ENCODE results near the gene NUDT19. TPM values are rescaled to one million over a fixed set of nuclear protein-coding genes. Genes with fewer than 3 reads are reported as not detected.
A peak's percentile ranks its signal among the peaks of the same experiment; 100 is the strongest.
"Not testable (repeated sequence)": the region's sequence is repeated elsewhere in the genome, so short reads cannot be mapped to it uniquely, and the experiment has no call there.

NUDT19 gene
- total RNA-seq, 1 experiment from 2014 or later = 21.0 TPM

- Histone ChIP-seq H3K9me3 (replicated peaks) (no peaks in the 10 kb centered on the region), H3K36me3 (no peaks in the 10 kb centered on the region), H3K4me1 (peaks cover 3% of the 10 kb centered on the region), H3K27ac (no peak overlapping the region), H3K4me3 (no peak overlapping the region), H3K27me3 (no peaks in the 10 kb centered on the region)
- DNase-seq = no peak
Measured at GRCh38 chr19:32687681-32688080, 3.9 kb upstream of the NUDT19 start.

DNA sequence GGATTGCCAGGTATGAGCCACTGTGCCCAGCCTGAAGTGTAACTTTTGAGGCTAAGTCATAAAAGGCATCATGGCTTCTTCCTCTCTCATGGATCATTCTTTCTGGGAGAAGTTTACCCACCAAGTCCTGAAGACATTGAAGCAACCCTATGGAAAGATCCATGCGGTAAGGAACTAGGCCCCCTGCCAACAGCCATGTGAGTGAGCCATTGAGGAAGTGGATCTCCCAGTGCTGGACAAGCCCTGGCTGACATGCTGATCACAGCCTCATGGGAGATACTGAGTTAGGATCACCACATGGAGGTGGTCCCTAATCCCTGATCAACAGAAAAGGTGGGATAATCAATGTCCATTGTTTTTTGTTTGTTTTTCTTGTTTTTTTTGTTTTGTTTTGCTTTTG lies 3.3 kb upstream of the NUDT19 start:
- H3K27ac ChIP-seq = no peak overlapping the region
- H3K4me3 ChIP-seq = no peak overlapping the region
- no peak for DNase-seq
- no peaks in the 10 kb centered on the region for H3K27me3 ChIP-seq
- no peaks in the 10 kb centered on the region for H3K36me3 ChIP-seq
- no peaks in the 10 kb centered on the region for H3K9me3 ChIP-seq (replicated peaks)
- peaks cover 3% of the 10 kb centered on the region for H3K4me1 ChIP-seq

GRCh38 chr19:32691952-32692726 lies 518 bp downstream of the NUDT19 start:
- no peaks in the 10 kb centered on the region for H3K9me3 ChIP-seq (replicated peaks)
- DNase-seq = peak; percentile 65 to 67
- no peaks in the 10 kb centered on the region for H3K27me3 ChIP-seq

GRCh38 chr19:32692727-32693061 lies 1.1 kb downstream of the NUDT19 start:
- Histone ChIP-seq H3K4me3 (peak overlapping the region; percentile 68), H3K27me3 (no peaks in the 10 kb centered on the region), H3K36me3 (peaks cover 11% of the 10 kb centered on the region; the same call in 1 of the 2 replicates), H3K4me1 (peaks cover 3% of the 10 kb centered on the region), H3K9me3 (replicated peaks) (no peaks in the 10 kb centered on the region), H3K27ac (peak overlapping the region; percentile 60)
- peak in 1 of 2 experiments; percentile 37 for DNase-seq

More at GRCh38 chr19:32691952-32692726, 518 bp downstream of the NUDT19 start:
- Histone ChIP-seq H3K4me1 (peaks cover 3% of the 10 kb centered on the region), H3K36me3 (peaks cover 7% of the 10 kb centered on the region; the same call in 1 of the 2 replicates), H3K27ac (peak overlapping the region; percentile 60), H3K4me3 (peak overlapping the region; percentile 68)

DNA sequence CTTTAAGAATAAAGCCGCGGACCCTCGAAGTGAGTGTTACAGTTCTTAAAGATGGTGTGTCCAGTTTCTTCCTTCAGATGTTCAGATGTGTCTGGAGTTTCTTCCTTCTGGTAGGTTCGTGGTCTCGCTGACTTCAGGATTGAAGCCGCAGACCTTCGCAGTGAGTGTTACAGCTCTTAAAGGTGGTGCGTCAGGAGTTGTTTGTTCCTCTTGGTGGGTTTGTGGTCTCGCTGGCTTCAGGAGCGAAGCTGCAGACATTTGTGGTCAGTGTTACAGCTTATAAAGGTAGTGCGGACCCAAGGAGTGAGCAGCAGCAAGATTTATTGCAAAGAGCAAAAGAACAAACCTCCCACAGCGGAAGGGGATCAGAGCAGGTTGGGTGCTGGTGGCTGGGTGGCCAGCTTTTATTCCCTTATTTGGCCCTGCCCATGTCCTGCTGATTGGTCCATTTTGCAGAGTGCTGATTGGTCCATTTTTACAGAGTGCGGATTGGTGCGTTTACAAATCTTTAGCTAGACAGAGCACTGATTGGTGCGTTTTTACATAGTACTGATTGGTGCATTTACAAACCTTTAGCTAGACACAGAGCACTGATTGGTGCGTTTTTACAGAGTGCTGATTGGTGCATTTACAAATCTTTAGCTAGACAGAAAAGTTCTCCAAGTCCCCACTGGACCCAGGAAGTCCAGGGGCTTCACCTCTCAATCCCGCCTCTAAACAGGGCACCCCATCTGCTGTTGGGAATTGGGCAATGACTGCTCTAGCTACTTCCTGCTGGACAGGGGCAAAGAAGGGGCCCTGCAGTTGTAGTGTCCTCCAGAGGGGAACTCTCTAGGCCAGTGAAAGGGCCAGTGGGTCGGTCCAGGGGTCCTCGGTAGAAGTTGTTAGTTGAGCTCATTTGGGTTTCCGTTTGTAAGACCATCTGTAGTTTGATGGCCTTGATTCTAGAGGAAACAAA lies 1.8 kb downstream of the NUDT19 start:
- peaks cover 15% of the 10 kb centered on the region for H3K36me3 ChIP-seq
- not testable (repeated sequence) for H3K4me1 ChIP-seq; H3K9me3 ChIP-seq (replicated peaks); H3K27ac ChIP-seq; H3K27me3 ChIP-seq
- peak; percentile 30 to 38 for DNase-seq
- H3K4me3 ChIP-seq = peak overlapping the region; percentile 68

- H3K9me3 ChIP-seq (replicated peaks); H3K4me1 ChIP-seq; H3K27me3 ChIP-seq; DNase-seq; H3K4me3 ChIP-seq; H3K27ac ChIP-seq: not testable (repeated sequence)
- peaks cover 22% of the 10 kb centered on the region for H3K36me3 ChIP-seq
Measured at GRCh38 chr19:32694316-32694715, 2.7 kb downstream of the NUDT19 start.

DNA sequence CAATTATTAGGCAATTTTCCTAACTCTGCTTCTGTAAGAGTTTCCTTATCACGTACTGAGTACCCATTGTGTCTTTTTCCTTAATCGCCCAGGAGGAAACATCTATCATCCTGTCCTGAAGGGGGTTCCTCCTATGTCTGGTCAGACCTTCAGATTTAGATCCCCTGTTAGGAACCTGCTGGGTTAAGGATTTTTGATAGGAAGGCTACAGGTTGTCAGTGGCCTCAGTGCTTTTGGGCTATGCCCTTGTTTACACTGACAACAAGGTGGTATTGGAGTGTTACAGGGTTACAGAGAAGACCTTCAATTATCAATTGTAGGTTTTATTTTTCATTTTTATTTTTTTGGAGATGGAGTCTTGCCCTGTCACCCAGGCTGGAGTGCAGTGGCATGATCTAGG lies 3.2 kb downstream of the NUDT19 start:
- not testable (repeated sequence) for H3K27me3 ChIP-seq

DNA sequence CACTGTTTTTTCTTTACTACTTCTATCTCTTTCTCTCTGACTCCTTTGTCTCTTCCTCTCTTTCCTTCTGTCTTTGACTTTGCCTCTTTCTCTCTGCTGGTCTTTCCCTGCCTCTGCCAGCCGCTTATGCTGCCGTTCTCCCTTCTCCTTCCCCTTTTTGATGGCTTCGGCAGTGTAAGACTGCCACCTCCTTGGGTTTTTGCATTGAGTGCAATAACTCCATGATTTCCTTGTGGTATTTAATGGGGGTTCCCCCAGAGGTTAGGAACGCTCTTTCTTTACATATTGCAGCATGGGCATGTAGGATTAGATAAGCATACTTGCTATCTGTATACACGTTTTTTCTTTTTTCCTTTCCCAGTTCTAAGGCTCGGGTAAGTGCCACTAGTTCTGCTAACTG lies 3.9 kb downstream of the NUDT19 start:
- not testable (repeated sequence) for H3K4me3 ChIP-seq; H3K27me3 ChIP-seq; H3K4me1 ChIP-seq; H3K9me3 ChIP-seq (replicated peaks); H3K27ac ChIP-seq; DNase-seq
- H3K36me3 ChIP-seq = peaks cover 32% of the 10 kb centered on the region

More for the DNA sequence above, 3.2 kb downstream of the NUDT19 start:
- not testable (repeated sequence) for H3K4me3 ChIP-seq; DNase-seq; H3K9me3 ChIP-seq (replicated peaks); H3K27ac ChIP-seq; H3K4me1 ChIP-seq
- H3K36me3 ChIP-seq = peaks cover 25% of the 10 kb centered on the region

GRCh38 chr19:32696771-32697170 lies 5.2 kb downstream of the NUDT19 start:
- H3K4me1 ChIP-seq; H3K4me3 ChIP-seq; H3K27me3 ChIP-seq; H3K27ac ChIP-seq; H3K9me3 ChIP-seq (replicated peaks); DNase-seq: not testable (repeated sequence)
- peaks cover 40% of the 10 kb centered on the region for H3K36me3 ChIP-seq

DNA sequence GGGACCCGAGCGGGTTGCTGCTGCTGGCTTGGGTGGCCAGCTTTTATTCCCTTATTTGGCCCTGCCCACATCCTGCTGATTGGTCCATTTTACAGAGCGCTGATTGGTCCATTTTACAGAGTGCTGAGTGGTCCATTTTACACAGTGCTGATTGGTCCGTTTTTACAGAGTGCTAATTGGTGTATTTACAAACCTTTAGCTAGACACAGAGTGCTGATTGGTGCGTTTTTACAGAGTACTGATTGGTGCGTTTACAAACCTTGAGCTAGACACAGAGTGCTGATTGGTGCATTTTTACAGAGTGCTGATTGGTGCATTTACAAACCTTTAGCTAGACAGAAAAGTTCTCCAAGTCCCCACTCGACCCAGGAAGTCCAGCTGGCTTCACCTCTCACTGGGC lies 8.5 kb downstream of the NUDT19 start:
- not testable (repeated sequence) for H3K9me3 ChIP-seq (replicated peaks); H3K27ac ChIP-seq; DNase-seq; H3K4me1 ChIP-seq; H3K27me3 ChIP-seq; H3K4me3 ChIP-seq
- H3K36me3 ChIP-seq = peaks cover 56% of the 10 kb centered on the region

DNA sequence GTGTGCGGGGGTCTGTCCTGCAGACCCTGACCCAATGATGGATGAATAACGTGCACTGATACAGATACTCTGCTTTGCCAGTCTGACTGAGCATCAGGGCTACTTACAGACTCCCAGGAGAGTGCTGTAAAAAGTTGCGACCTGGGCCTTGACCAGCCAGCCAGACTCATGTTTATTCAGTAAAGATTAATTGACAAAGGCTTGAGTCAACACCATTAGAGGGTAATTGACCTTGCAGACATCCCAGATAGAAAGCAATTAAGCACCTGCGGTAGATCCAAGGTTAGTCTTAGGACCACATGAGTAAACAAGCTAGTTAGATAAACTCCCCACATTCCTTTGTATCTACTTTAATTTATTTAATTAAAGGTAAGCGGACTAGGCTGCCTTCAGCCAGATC lies 10.4 kb downstream of the NUDT19 start:
- H3K27me3 ChIP-seq = no peaks in the 10 kb centered on the region
- H3K9me3 ChIP-seq (replicated peaks) = peaks cover 9% of the 10 kb centered on the region
- no peak for DNase-seq
- no peaks in the 10 kb centered on the region for H3K4me1 ChIP-seq
- no peak overlapping the region for H3K27ac ChIP-seq
- peaks cover 69% of the 10 kb centered on the region for H3K36me3 ChIP-seq
- H3K4me3 ChIP-seq = no peak overlapping the region

GRCh38 chr19:32704006-32704405 lies 12.4 kb downstream of the NUDT19 start:
- not testable (repeated sequence) for DNase-seq; H3K27ac ChIP-seq; H3K4me3 ChIP-seq; H3K27me3 ChIP-seq; H3K9me3 ChIP-seq (replicated peaks); H3K4me1 ChIP-seq
- H3K36me3 ChIP-seq = peaks cover 57% of the 10 kb centered on the region

DNA sequence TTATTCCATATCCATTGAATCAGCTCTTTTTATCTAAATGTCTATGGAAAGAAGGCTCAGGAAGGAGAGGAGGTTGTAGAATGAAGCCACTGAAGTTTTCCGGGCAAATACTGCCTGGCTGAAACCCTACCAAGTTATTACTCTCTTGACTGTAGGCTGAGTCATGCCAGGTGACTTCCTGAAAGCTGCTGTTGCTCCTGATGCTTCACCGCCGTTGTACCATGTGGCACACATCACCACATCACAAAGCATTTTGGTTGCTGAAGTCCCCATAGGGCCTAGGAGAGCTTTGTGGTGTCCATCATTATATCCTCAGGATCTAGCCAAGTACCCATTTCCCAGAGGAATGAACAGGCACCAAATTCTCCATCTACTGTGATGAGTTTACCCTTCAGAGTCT lies 16.8 kb downstream of the NUDT19 start:
- Histone ChIP-seq H3K36me3 (peaks cover 66% of the 10 kb centered on the region), H3K4me1 (no peaks in the 10 kb centered on the region), H3K27ac (no peak overlapping the region), H3K9me3 (replicated peaks) (peaks cover 9% of the 10 kb centered on the region), H3K27me3 (no peaks in the 10 kb centered on the region), H3K4me3 (no peak overlapping the region)
- DNase-seq = no peak

GRCh38 chr19:32709032-32709431 lies 17.4 kb downstream of the NUDT19 start:
- no peaks in the 10 kb centered on the region for H3K27me3 ChIP-seq
- peaks cover 5% of the 10 kb centered on the region for H3K9me3 ChIP-seq (replicated peaks)
- H3K27ac ChIP-seq = no peak overlapping the region
- DNase-seq = no peak
- H3K4me3 ChIP-seq = no peak overlapping the region
- peaks cover 64% of the 10 kb centered on the region for H3K36me3 ChIP-seq
- H3K4me1 ChIP-seq = no peaks in the 10 kb centered on the region

GRCh38 chr19:32711747-32712146 lies 20.1 kb downstream of the NUDT19 start:
- no peaks in the 10 kb centered on the region for H3K27me3 ChIP-seq
- H3K9me3 ChIP-seq (replicated peaks) = no peaks in the 10 kb centered on the region; the same call in 1 of the 2 replicates
- H3K4me1 ChIP-seq = no peaks in the 10 kb centered on the region
- no peak for DNase-seq
- H3K36me3 ChIP-seq = peaks cover 40% of the 10 kb centered on the region
- no peak overlapping the region for H3K27ac ChIP-seq
- no peak overlapping the region for H3K4me3 ChIP-seq
